IMR-90 (cell line): ENCODE measurements around the gene SCGB3A2. TPM values are rescaled to one million over a fixed set of nuclear protein-coding genes. Genes with fewer than 3 reads are reported as not detected.

ENCODE experiments used
- ATAC-seq: fragments of 200-7000 bp; cut with Tn5 transposase; 2 replicates; pipeline ENCODE4 v1.9.1; 2020; ENCODE audit warnings: low read depth, mild to moderate bottlenecking, moderate library complexity
- BruUV-seq: library from RNA; stranded (reverse); fragments of 400-500 nt; replicated peaks from 2 replicates; lab custom pipeline; 2021; lab: Mats Ljungman, UMichigan
- CTCF ChIA-PET: fragments of 300-600 bp; formaldehyde crosslinking; extraction: SDS; loops from one replicate; lab custom pipeline; 2021; ENCODE audit warnings: antibody characterized with exemption; lab: Yijun Ruan, JAX
- POLR2A ChIA-PET: fragments of 300-600 bp; sonication (Branson Sonifier 250); formaldehyde crosslinking; loops from one replicate; lab custom pipeline; 2022; ENCODE audit warnings: antibody characterized with exemption; ENCODE audit not compliant: unreplicated experiment; lab: Charles Lee
- DNase-seq: peaks from one replicate; pipeline ENCODE4 v3.0.0; 2013
- H2AFZ ChIP-seq: replicated peaks from 2 replicates; pipeline ENCODE3; 2013; ENCODE audit warnings: low read length, mild to moderate bottlenecking; ENCODE audit not compliant: poor library complexity
- H2AK5ac ChIP-seq: 2 replicates; pipeline ENCODE4 v1.6.1; 2013; ENCODE audit warnings: low read depth, low read length, inconsistent platforms
- H2AK9ac ChIP-seq: replicated peaks from 2 replicates; pipeline ENCODE3; 2013; ENCODE audit warnings: mild to moderate bottlenecking, low read depth, low read length, moderate library complexity; ENCODE audit not compliant: poor library complexity
- H2BK120ac ChIP-seq: 2 replicates; pipeline ENCODE4 v1.6.1; 2013; ENCODE audit warnings: low read depth, low read length, inconsistent platforms
- H2BK15ac ChIP-seq: 3 replicates; pipeline ENCODE4 v1.6.1; 2013; ENCODE audit warnings: low read depth, low read length, inconsistent platforms
- H2BK20ac ChIP-seq: 2 replicates; pipeline ENCODE4 v1.6.1; 2013; ENCODE audit warnings: low read depth, mild to moderate bottlenecking, inconsistent platforms, low read length, moderate library complexity
- H2BK5ac ChIP-seq: 2 replicates; pipeline ENCODE4 v1.6.1; 2013; ENCODE audit warnings: mild to moderate bottlenecking, low read depth, low read length, inconsistent platforms; ENCODE audit not compliant: poor library complexity, severe bottlenecking
- H3K14ac ChIP-seq: replicated peaks from 2 replicates; pipeline ENCODE4 v1.6.1; 2013; ENCODE audit warnings: low read depth, low read length, inconsistent platforms
- H3K18ac ChIP-seq: 2 replicates; pipeline ENCODE4 v1.6.1; 2013; ENCODE audit warnings: low read depth, low read length, control low read depth
- H3K23ac ChIP-seq: 2 replicates; pipeline ENCODE4 v1.6.1; 2013; ENCODE audit warnings: low read depth, low read length, inconsistent platforms
- H3K27ac ChIP-seq: 2 replicates; pipeline ENCODE4 v1.5.1; 2013; ENCODE audit warnings: mild to moderate bottlenecking, control low read depth, low read length; ENCODE audit not compliant: insufficient read depth
- H3K27me3 ChIP-seq: 2 replicates; pipeline ENCODE4 v1.6.1; 2013; ENCODE audit warnings: low read length; ENCODE audit not compliant: control insufficient read depth, insufficient read depth
- H3K36me3 ChIP-seq: 2 replicates; pipeline ENCODE4 v1.6.1; 2013; ENCODE audit warnings: low read length, mixed read lengths; ENCODE audit not compliant: control insufficient read depth, insufficient read depth
- H3K4ac ChIP-seq: 2 replicates; pipeline ENCODE4 v1.6.1; 2013; ENCODE audit warnings: low read depth, low read length, inconsistent platforms
- H3K4me1 ChIP-seq: 2 replicates; pipeline ENCODE4 v1.6.1; 2013; ENCODE audit warnings: low read length, mixed read lengths; ENCODE audit not compliant: control insufficient read depth, insufficient read depth
- H3K4me2 ChIP-seq: 2 replicates; pipeline ENCODE4 v1.6.1; 2013; ENCODE audit warnings: low read depth, mild to moderate bottlenecking, control low read depth, low read length, moderate library complexity
- H3K4me3 ChIP-seq: 2 replicates; pipeline ENCODE4 v1.5.1; 2013; ENCODE audit warnings: low read depth, mild to moderate bottlenecking, control low read depth, low read length, moderate library complexity; ENCODE audit not compliant: insufficient read depth
- H3K56ac ChIP-seq: 2 replicates; pipeline ENCODE4 v1.6.1; 2013; ENCODE audit warnings: low read length, inconsistent platforms; ENCODE audit not compliant: insufficient read depth; ENCODE audit errors: extremely low read depth
- H3K79me1 ChIP-seq, 2 experiments: 2 replicates each; pipeline ENCODE4 v1.6.1; 2013; ENCODE audit warnings: low read length in 2 of 2, inconsistent platforms in 1 of 2, low read depth in 1 of 2
- H3K9ac ChIP-seq: 2 replicates; pipeline ENCODE4 v1.6.1; 2013; ENCODE audit warnings: low read depth, low read length, control low read depth
- H3K9me1 ChIP-seq: 2 replicates; pipeline ENCODE4 v1.6.1; 2013; ENCODE audit warnings: low read length, inconsistent platforms; ENCODE audit not compliant: insufficient read depth
- H3K9me3 ChIP-seq: 2 replicates; pipeline ENCODE4 v1.6.1; 2013; ENCODE audit warnings: low read length; ENCODE audit not compliant: control insufficient read depth, insufficient read depth
- H4K20me1 ChIP-seq: 2 replicates; pipeline ENCODE4 v1.6.1; 2013; ENCODE audit warnings: low read length, inconsistent platforms; ENCODE audit not compliant: insufficient read depth
- H4K5ac ChIP-seq: 2 replicates; pipeline ENCODE4 v1.6.1; 2013; ENCODE audit warnings: mild to moderate bottlenecking, low read depth, low read length, control low read depth
- H4K8ac ChIP-seq, 2 experiments: 2 replicates each; pipeline ENCODE4 v1.6.1; 2013; ENCODE audit warnings: low read depth in 2 of 2, low read length in 2 of 2, control low read depth in 1 of 2, inconsistent platforms in 1 of 2
- H4K91ac ChIP-seq: 2 replicates; pipeline ENCODE4 v1.6.1; 2013; ENCODE audit warnings: low read depth, low read length, inconsistent platforms; ENCODE audit not compliant: insufficient read depth
- BHLHE40 ChIP-seq: fragments of 150-350 bp; IDR thresholded peaks from 2 replicates; pipeline ENCODE4 v1.6.1; 2016; ENCODE audit warnings: mild to moderate bottlenecking, low read depth, low read length
- CEBPB ChIP-seq: IDR thresholded peaks from 2 replicates; pipeline ENCODE4 v1.6.1; 2012; ENCODE audit warnings: low read depth, low read length, improper control_type of control experiment
- FOS ChIP-seq: fragments of 150-350 bp; IDR thresholded peaks from 2 replicates; pipeline ENCODE4 v1.6.1; 2016; ENCODE audit warnings: low read depth, low read length
- MAFK ChIP-seq: IDR thresholded peaks from 2 replicates; pipeline ENCODE4 v1.6.1; 2012; ENCODE audit warnings: low read depth, low read length, improper control_type of control experiment
- MAZ ChIP-seq: IDR thresholded peaks from 2 replicates; pipeline ENCODE4 v1.6.1; 2012; ENCODE audit warnings: low read depth, mild to moderate bottlenecking, low read length, improper control_type of control experiment, moderate library complexity, borderline replicate concordance
- NFE2L2 ChIP-seq: fragments of 150-350 bp; IDR thresholded peaks from 2 replicates; pipeline ENCODE4 v1.6.1; 2016; ENCODE audit warnings: low read depth, mild to moderate bottlenecking, low read length
- POLR2A ChIP-seq: IDR thresholded peaks from 2 replicates; pipeline ENCODE4 v1.6.1; 2012; ENCODE audit warnings: mild to moderate bottlenecking, low read depth, low read length
- RFX5 ChIP-seq: IDR thresholded peaks from 2 replicates; pipeline ENCODE4 v1.8.0; 2012; ENCODE audit warnings: low read depth, mild to moderate bottlenecking, low read length, moderate library complexity
- WGBS, 2 experiments: methylation state at CpG; one replicate each; pipeline versions ENCODE4 v1.1.5 to v1.1.7; 2013; ENCODE audit warnings: missing lambda C conversion rate in 2 of 2; ENCODE audit not compliant: insufficient read length in 1 of 2; ENCODE audit errors: extremely low coverage in 2 of 2; 5-methylcytosine and 5-hydroxymethylcytosine counted together
- dilution Hi-C: fragments of 300-500 bp; cut with HindIII; formaldehyde crosslinking; loops from one replicate; pipeline ENCODE4 v1.14.3; 2018; ENCODE audit warnings: low sequenced_read_pairs; ENCODE audit not compliant: unreplicated experiment
- in situ Hi-C: fragments of 300-500 bp; cut with MboI; formaldehyde crosslinking; loops from 3 replicates; pipeline ENCODE4 v1.14.3; 2019; ENCODE audit warnings: low sequenced_read_pairs, inconsistent platforms, mixed read lengths
- intact Hi-C: fragments of 100-400 bp; cut with micrococcal nuclease; formaldehyde crosslinking; loops from 2 replicates; pipeline ENCODE4 v1.10.0; 2022
- polyA plus RNA-seq, 3 experiments: library from polyadenylated mRNA; depleted of rRNA; stranded (reverse); fragments of >200 nt; gene quantifications; 2 replicates each; pipeline ENCODE4 v1.2.3, GENCODE V29; 2012; ENCODE audit warnings: low replicate concordance in 1 of 3
- total RNA-seq: library from RNA; depleted of rRNA; stranded (reverse); fragments of >200 nt; gene quantifications from 2 replicates; pipeline ENCODE4 v1.2.3, GENCODE V29; 2012
- TF ChIP-seq, protein P1 (sequence below): fragments of 150-350 bp; IDR thresholded peaks from 2 replicates; pipeline ENCODE4 v1.6.1; 2017; ENCODE audit warnings: mild to moderate bottlenecking, antibody characterized with exemption, low read length, low read depth
- TF ChIP-seq, protein P2 (sequence below): conservative IDR thresholded peaks from 2 replicates; pipeline ENCODE4 v1.5.1; 2012; ENCODE audit warnings: mild to moderate bottlenecking, low read depth, low read length, improper control_type of control experiment

Gene SCGB3A2
- total and polyA plus RNA-seq, 2 of the 4 experiments (the other 2 are of a cell fraction) = not detected

DNA sequence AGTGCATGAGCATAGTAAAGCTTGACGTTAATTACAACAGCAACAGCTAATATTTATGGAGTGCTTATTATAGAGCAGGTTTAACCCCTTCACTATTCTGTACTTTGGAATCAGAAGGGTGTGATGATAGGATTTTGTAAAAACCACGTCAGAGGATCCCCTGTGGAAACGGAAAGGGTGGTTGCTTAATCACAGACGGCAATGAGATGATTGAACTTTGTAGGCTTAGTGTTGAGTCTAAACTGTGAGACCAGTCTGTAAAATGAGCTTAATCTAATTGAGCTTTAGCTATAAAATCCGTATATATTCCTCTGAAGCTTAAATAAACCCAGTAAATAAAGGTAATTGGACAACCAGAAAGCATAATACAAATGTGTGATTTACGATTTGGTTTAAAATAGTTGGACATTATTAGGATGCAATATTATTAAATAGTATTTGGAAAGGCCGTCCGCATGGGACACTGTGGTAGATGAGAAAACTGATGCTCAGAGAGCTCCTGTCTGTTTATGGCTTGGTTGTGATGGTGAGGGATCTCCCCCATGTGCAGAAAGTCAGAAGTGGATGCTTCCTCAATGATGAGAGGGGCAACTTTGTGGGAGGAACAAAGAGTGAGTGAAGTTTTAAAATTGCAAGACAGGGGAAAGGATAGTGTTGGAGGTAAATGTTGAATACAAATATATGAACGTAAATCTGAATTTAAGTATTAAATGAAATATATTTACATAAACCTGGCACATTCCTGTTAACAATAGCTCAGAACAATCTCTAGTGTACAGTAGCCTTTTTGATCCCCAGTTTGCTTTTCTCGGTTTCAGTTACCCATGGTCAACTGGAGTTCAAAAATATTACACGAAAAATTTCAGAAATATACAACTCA, 23.4 kb upstream of the SCGB3A2 start (continued):
- TF ChIP-seq NFE2L2 = no peak

DNA sequence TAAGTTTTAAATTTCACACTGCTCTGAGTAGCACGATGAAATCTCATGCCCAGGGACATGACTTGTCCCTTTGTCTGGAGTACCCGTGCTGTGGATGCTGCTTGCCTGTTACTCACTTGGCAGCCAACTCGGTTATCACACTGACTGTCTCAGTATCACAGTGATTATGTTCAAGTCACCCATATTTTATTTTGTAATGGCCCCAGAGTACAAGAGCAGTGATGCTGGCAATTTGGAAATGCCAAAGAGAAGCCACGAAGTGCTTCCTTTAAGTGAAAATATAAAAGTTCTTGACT, 22.8 kb upstream of the SCGB3A2 start:
- no peak overlapping the region for H3K14ac ChIP-seq
- intact Hi-C loops (loop anchor here (5.0 kb wide), 2 partner anchors 267 to 517 kb away; no protein-coding TSS in a partner anchor), dilution Hi-C loops (no loop called here), in situ Hi-C loops (no loop called here)
- H3K4me3 ChIP-seq = no peak overlapping the region
- H3K4ac ChIP-seq = no peak overlapping the region
- no peak overlapping the region for H2BK5ac ChIP-seq
- no peak overlapping the region for H4K5ac ChIP-seq
- H3K18ac ChIP-seq = no peak overlapping the region
- no peak overlapping the region for H2AK5ac ChIP-seq
- WGBS, 2 experiments = 0% methylated on average over 1 of the region's 4 CpGs; no CpG with 5 or more reads in 1 of the 2 experiments
- no TSS peak for BruUV-seq
- no peak overlapping the region for H2BK20ac ChIP-seq
- H3K9ac ChIP-seq = no peak overlapping the region
- no peak overlapping the region for H4K8ac ChIP-seq
- ChIA-PET POLR2A (no interaction called here), CTCF (no interaction called here)
- H2BK120ac ChIP-seq = no peak overlapping the region
- H4K91ac ChIP-seq = no peak overlapping the region
- no peak overlapping the region for H3K27ac ChIP-seq
- DNase-seq = no peak
- no peak overlapping the region for H3K23ac ChIP-seq
- ATAC-seq = no peak
- H2BK15ac ChIP-seq = no peak overlapping the region
- no peaks in the 10 kb centered on the region for H3K9me1 ChIP-seq
- H3K27me3 ChIP-seq = no peaks in the 10 kb centered on the region
- H3K9me3 ChIP-seq = no peaks in the 10 kb centered on the region
- H3K36me3 ChIP-seq = no peaks in the 10 kb centered on the region
- H3K56ac ChIP-seq = no peak overlapping the region
- no peak overlapping the region for H2AFZ ChIP-seq
- TF ChIP-seq, protein P1, sequence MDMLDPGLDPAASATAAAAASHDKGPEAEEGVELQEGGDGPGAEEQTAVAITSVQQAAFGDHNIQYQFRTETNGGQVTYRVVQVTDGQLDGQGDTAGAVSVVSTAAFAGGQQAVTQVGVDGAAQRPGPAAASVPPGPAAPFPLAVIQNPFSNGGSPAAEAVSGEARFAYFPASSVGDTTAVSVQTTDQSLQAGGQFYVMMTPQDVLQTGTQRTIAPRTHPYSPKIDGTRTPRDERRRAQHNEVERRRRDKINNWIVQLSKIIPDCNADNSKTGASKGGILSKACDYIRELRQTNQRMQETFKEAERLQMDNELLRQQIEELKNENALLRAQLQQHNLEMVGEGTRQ = no peak
- TF ChIP-seq RFX5 (no peak), MAFK (no peak), MAZ (no peak), FOS (no peak), CEBPB (no peak), BHLHE40 (no peak), POLR2A (no peak)
- TF ChIP-seq, protein P2, sequence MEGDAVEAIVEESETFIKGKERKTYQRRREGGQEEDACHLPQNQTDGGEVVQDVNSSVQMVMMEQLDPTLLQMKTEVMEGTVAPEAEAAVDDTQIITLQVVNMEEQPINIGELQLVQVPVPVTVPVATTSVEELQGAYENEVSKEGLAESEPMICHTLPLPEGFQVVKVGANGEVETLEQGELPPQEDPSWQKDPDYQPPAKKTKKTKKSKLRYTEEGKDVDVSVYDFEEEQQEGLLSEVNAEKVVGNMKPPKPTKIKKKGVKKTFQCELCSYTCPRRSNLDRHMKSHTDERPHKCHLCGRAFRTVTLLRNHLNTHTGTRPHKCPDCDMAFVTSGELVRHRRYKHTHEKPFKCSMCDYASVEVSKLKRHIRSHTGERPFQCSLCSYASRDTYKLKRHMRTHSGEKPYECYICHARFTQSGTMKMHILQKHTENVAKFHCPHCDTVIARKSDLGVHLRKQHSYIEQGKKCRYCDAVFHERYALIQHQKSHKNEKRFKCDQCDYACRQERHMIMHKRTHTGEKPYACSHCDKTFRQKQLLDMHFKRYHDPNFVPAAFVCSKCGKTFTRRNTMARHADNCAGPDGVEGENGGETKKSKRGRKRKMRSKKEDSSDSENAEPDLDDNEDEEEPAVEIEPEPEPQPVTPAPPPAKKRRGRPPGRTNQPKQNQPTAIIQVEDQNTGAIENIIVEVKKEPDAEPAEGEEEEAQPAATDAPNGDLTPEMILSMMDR = no peak
- H4K20me1 ChIP-seq = no peaks in the 10 kb centered on the region
- H2AK9ac ChIP-seq = no peak overlapping the region
- no peaks in the 10 kb centered on the region for H3K4me1 ChIP-seq
- H3K79me1 ChIP-seq = no peaks in the 10 kb centered on the region
- H3K4me2 ChIP-seq = no peak overlapping the region
